ENCODE results near the gene CHL1. TPM values are rescaled to one million over a fixed set of nuclear protein-coding genes. Genes with fewer than 3 reads are reported as not detected.

CHL1 gene
- total RNA-seq, 1 donor from 2014 or later: not detected

- H3K4me3 Mint-ChIP-seq (ENCODE audit: low read depth): no peak overlapping the region
- H3K27me3 Mint-ChIP-seq (ENCODE audit: low read depth): no peaks in the 10 kb centered on the region
- no peak overlapping the region for H3K27ac Mint-ChIP-seq
- DNase-seq (ENCODE audit: low spot score): no peak
- intact Hi-C loops (cut with micrococcal nuclease): no loop called here
- H3K4me1 Mint-ChIP-seq (ENCODE audit: low read depth): no peaks in the 10 kb centered on the region
- peaks cover 12% of the 10 kb centered on the region for H3K9me3 Mint-ChIP-seq
- no peaks in the 10 kb centered on the region for H3K36me3 Mint-ChIP-seq (ENCODE audit: low read depth)
Measured at GRCh38 chr3:270688-271087, 74.1 kb downstream of the CHL1 start.

GRCh38 chr3:274927-275326 lies 78.4 kb downstream of the CHL1 start:
- Mint-ChIP-seq H3K4me3 (ENCODE audit: low read depth) (no peak overlapping the region), H3K9me3 (peaks cover 4% of the 10 kb centered on the region), H3K27me3 (ENCODE audit: low read depth) (no peaks in the 10 kb centered on the region), H3K4me1 (ENCODE audit: low read depth) (no peaks in the 10 kb centered on the region), H3K27ac (no peak overlapping the region), H3K36me3 (ENCODE audit: low read depth) (no peaks in the 10 kb centered on the region)
- no peak for DNase-seq (ENCODE audit: low spot score)
- intact Hi-C loops (cut with micrococcal nuclease): no loop called here

DNA sequence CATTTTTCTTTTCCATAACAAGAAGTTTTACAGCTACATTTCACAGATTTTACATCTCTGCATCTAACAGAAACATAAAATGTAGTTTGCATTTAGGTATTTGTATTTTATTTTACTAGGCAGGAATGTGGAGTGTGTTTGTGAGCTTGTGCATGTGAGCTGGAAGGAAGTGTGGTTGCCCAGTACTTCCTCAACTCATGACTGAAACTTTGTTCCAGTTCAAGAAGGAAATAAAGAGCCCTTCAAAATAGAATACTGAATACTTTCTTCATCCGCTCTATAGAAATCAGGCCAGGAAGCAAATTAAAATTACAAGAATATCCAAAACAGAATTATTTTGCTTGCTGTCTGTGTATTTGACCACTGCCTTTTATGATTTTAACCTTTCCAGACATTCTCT lies 81.3 kb downstream of the CHL1 start:
- Mint-ChIP-seq H3K9me3 (no peaks in the 10 kb centered on the region), H3K36me3 (ENCODE audit: low read depth) (no peaks in the 10 kb centered on the region), H3K27me3 (ENCODE audit: low read depth) (no peaks in the 10 kb centered on the region), H3K4me1 (ENCODE audit: low read depth) (no peaks in the 10 kb centered on the region), H3K27ac (no peak overlapping the region), H3K4me3 (ENCODE audit: low read depth) (no peak overlapping the region)
- intact Hi-C loops (cut with micrococcal nuclease): no loop called here
- DNase-seq (ENCODE audit: low spot score): no peak

DNA sequence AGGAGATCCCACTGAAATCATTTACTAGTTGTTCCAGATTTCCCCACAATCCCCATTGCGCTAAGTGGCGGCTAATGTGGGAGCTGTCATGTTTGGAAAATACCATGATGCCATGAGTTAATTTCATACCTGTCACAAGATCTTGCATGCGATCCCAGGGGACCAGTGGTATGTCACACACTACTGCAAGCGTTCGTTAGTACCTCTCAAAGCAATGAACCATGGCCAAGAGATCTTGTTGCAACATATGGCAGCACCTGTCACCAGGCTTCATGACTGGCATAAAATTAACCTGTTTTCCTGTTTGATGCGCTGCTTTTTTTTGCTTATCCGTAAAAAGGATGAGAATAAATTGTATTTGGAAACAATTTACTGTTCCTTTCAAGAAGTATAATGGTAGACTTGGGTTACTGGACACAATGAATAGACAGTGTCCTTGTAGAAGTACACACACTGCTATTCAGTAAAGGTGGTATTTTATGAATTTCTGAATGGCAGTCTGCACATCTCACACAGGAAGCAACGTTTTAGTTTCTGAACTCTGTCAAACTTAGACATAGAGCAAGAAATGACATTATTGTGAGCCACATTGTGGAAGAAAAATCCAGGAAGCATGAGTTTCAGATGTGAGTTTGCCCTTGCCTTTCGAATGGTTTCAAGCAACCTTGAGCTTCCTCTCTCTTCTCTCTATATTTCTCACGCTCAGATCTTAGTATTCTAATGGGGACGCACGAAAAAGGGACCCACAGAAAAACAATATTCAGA lies 81.9 kb downstream of the CHL1 start:
- Mint-ChIP-seq H3K27me3 (ENCODE audit: low read depth) (no peaks in the 10 kb centered on the region), H3K9me3 (no peaks in the 10 kb centered on the region), H3K36me3 (ENCODE audit: low read depth) (no peaks in the 10 kb centered on the region), H3K4me3 (ENCODE audit: low read depth) (no peak overlapping the region), H3K27ac (no peak overlapping the region), H3K4me1 (ENCODE audit: low read depth) (no peaks in the 10 kb centered on the region)
- intact Hi-C loops (cut with micrococcal nuclease): no loop called here
- no peak for DNase-seq (ENCODE audit: low spot score)

DNA sequence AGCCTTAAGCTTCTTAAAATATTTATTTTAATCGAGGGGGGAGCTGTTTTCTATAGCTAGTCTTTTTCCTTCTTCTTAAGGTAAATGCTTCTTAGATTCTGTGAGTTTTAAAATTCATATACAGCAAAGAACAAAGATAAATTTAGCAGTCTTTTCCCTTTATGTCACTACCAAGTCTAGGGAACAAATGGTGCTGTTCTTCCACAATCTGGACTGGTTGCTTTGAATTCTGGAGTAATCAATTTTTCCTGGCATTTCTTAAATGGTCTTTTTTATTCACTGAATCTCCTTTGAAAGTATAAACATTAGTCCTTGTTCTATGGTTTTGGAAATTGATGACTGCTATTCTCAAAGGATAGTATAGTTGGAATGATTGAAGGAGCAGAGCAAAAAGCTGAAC lies 82.8 kb downstream of the CHL1 start:
- no peaks in the 10 kb centered on the region for H3K36me3 Mint-ChIP-seq (ENCODE audit: low read depth)
- no peaks in the 10 kb centered on the region for H3K27me3 Mint-ChIP-seq (ENCODE audit: low read depth)
- H3K4me1 Mint-ChIP-seq (ENCODE audit: low read depth): no peaks in the 10 kb centered on the region
- H3K4me3 Mint-ChIP-seq (ENCODE audit: low read depth): no peak overlapping the region
- DNase-seq (ENCODE audit: low spot score): no peak
- intact Hi-C loops (cut with micrococcal nuclease): no loop called here
- peaks cover 6% of the 10 kb centered on the region for H3K9me3 Mint-ChIP-seq
- no peak overlapping the region for H3K27ac Mint-ChIP-seq

DNA sequence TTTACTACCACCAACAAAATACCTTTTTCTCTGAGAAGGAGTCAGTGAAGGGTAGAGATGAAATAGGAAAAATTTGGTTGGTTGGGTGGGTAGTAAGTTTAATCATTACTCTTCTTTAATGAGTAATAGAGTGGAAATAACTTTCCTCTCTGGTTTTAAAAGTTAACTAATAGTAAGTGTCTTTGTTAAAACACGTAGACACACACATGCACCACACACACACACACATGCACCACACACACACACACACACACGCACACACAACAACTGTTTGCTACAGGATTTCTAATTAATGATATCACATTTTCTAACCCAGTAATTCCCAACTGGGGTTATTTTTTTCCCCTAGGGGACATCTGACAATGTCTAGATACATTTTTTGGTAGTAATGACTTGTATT lies 84.1 kb downstream of the CHL1 start:
- Mint-ChIP-seq H3K27ac (no peak overlapping the region), H3K4me1 (ENCODE audit: low read depth) (no peaks in the 10 kb centered on the region), H3K36me3 (ENCODE audit: low read depth) (no peaks in the 10 kb centered on the region), H3K9me3 (peaks cover 8% of the 10 kb centered on the region), H3K27me3 (ENCODE audit: low read depth) (no peaks in the 10 kb centered on the region), H3K4me3 (ENCODE audit: low read depth) (no peak overlapping the region)
- DNase-seq (ENCODE audit: low spot score): no peak
- intact Hi-C loops (cut with micrococcal nuclease): no loop called here

- H3K27me3 Mint-ChIP-seq (ENCODE audit: low read depth): no peaks in the 10 kb centered on the region
- no peak overlapping the region for H3K27ac Mint-ChIP-seq
- intact Hi-C loops (cut with micrococcal nuclease): no loop called here
- H3K36me3 Mint-ChIP-seq (ENCODE audit: low read depth): no peaks in the 10 kb centered on the region
- DNase-seq (ENCODE audit: low spot score): no peak
- no peak overlapping the region for H3K4me3 Mint-ChIP-seq (ENCODE audit: low read depth)
- H3K9me3 Mint-ChIP-seq: peaks cover 8% of the 10 kb centered on the region
- H3K4me1 Mint-ChIP-seq (ENCODE audit: low read depth): no peaks in the 10 kb centered on the region
Measured at GRCh38 chr3:284322-284721, 87.8 kb downstream of the CHL1 start.

GRCh38 chr3:288417-288816 lies 91.9 kb downstream of the CHL1 start:
- Mint-ChIP-seq H3K4me3 (ENCODE audit: low read depth) (no peak overlapping the region), H3K4me1 (ENCODE audit: low read depth) (no peaks in the 10 kb centered on the region), H3K36me3 (ENCODE audit: low read depth) (no peaks in the 10 kb centered on the region), H3K27me3 (ENCODE audit: low read depth) (no peaks in the 10 kb centered on the region), H3K27ac (no peak overlapping the region), H3K9me3 (peaks cover 8% of the 10 kb centered on the region)
- intact Hi-C loops (cut with micrococcal nuclease): no loop called here
- no peak for DNase-seq (ENCODE audit: low spot score)

DNA sequence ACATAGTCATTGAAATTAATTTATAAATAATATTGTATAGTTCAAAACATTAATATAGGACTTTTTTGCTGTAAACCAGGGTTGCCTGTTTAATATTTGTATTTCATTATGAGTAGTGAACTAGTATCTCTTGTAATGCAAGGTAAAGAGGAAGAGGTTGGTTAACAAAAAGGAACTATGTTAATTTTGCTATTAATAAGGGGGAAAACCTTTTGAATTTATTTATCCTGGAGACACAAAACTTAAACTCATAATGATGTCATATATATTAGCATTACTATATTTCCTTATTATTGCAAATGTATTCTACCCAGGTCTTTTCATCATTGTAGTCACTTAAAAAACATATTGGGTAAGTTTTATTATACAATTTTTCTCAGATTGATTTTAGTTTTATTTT lies 94.5 kb downstream of the CHL1 start:
- intact Hi-C loops (cut with micrococcal nuclease): no loop called here
- no peak for DNase-seq (ENCODE audit: low spot score)
- Mint-ChIP-seq H3K4me3 (ENCODE audit: low read depth) (no peak overlapping the region), H3K27me3 (ENCODE audit: low read depth) (no peaks in the 10 kb centered on the region), H3K36me3 (ENCODE audit: low read depth) (no peaks in the 10 kb centered on the region), H3K9me3 (peaks cover 3% of the 10 kb centered on the region), H3K27ac (no peak overlapping the region), H3K4me1 (ENCODE audit: low read depth) (no peaks in the 10 kb centered on the region)

DNA sequence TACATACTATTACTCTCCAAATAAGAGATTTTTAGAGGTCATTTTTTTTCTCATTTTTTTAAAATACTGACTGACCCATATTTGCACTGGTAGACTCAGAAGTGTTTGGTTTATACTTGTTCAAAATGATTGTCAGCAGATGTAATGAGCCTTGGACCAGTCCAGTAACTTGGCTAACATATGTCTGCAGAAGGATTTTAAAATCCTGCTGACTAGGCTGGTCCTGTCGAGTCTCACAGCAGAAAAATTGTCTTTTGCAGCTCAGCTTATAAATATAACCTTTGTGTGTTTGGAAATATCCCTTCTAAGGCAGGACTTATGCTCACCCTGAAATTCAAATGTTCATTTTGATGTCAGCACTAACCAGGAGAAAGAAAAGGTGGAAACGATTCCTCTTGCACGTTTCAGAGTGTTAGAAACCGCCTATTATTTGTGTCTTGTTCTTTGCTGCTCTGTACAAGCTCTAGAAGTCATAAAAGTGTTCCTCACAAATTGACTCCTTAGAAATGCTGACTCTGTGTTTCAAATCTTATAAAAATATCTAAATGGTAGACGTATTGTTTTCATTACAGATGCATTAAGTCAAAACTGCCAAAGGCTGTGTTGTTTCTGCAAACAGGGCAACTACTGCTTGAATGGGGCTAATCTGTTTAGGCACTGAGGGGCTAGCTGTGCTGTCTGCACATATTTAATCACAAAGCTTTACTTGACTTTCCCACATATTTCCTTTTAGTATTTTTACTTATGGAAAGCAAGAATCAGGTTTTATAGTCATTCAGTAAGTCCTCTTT lies 95.3 kb downstream of the CHL1 start:
- intact Hi-C loops (cut with micrococcal nuclease): no loop called here
- Mint-ChIP-seq H3K4me1 (ENCODE audit: low read depth) (no peaks in the 10 kb centered on the region), H3K4me3 (ENCODE audit: low read depth) (no peak overlapping the region), H3K27me3 (ENCODE audit: low read depth) (no peaks in the 10 kb centered on the region), H3K36me3 (ENCODE audit: low read depth) (no peaks in the 10 kb centered on the region), H3K9me3 (peaks cover 3% of the 10 kb centered on the region), H3K27ac (no peak overlapping the region)
- no peak for DNase-seq (ENCODE audit: low spot score)

- no peaks in the 10 kb centered on the region for H3K4me1 Mint-ChIP-seq (ENCODE audit: low read depth)
- DNase-seq (ENCODE audit: low spot score): no peak
- H3K4me3 Mint-ChIP-seq (ENCODE audit: low read depth): no peak overlapping the region
- H3K9me3 Mint-ChIP-seq: peaks cover 3% of the 10 kb centered on the region
- no peaks in the 10 kb centered on the region for H3K27me3 Mint-ChIP-seq (ENCODE audit: low read depth)
- no peaks in the 10 kb centered on the region for H3K36me3 Mint-ChIP-seq (ENCODE audit: low read depth)
- intact Hi-C loops (cut with micrococcal nuclease): no loop called here
- H3K27ac Mint-ChIP-seq: no peak overlapping the region
Measured at GRCh38 chr3:294096-294495, 97.5 kb downstream of the CHL1 start.

DNA sequence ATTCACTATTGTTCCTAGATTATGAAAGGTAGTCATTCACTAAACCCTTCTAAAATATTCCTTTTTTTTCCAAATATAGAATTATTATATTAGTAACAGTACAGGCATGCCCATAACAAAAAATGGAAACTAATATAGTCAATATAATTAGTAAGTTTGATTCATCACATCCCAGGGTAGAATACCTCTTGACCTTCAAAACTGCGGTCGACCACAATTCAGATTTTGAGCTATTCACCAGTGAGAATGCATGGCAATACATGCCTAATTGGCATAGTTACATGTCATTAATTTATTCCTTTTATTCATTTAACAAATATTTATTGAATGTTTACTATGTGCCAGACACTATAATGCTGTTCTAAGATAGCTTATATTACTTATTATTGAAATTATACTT lies 98.0 kb downstream of the CHL1 start:
- Mint-ChIP-seq H3K4me1 (ENCODE audit: low read depth) (no peaks in the 10 kb centered on the region), H3K27me3 (ENCODE audit: low read depth) (no peaks in the 10 kb centered on the region), H3K4me3 (ENCODE audit: low read depth) (no peak overlapping the region), H3K27ac (no peak overlapping the region), H3K9me3 (peaks cover 3% of the 10 kb centered on the region), H3K36me3 (ENCODE audit: low read depth) (no peaks in the 10 kb centered on the region)
- intact Hi-C loops (cut with micrococcal nuclease): no loop called here
- no peak for DNase-seq (ENCODE audit: low spot score)

DNA sequence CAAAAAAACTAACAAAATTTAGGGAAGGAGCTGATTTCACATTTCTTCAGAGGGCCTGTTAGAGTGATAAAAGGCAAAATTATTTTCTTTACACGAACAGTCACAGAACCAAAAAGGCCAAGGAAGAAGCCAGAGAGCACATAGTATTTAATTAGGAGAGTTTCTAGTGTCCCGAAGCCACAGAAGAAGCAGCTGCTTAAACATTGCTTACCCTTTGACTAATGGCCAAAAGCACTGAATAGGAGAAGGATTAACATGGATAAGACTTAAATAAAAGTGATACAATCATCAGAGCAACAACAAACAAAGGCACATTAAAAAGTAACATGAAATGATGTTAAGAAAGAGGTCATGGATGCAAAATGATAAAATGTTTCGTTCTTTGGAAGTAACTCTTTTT lies 98.6 kb downstream of the CHL1 start:
- intact Hi-C loops (cut with micrococcal nuclease): no loop called here
- no peak overlapping the region for H3K4me3 Mint-ChIP-seq (ENCODE audit: low read depth)
- no peak overlapping the region for H3K27ac Mint-ChIP-seq
- DNase-seq (ENCODE audit: low spot score): no peak
- H3K9me3 Mint-ChIP-seq: peaks cover 3% of the 10 kb centered on the region
- no peaks in the 10 kb centered on the region for H3K4me1 Mint-ChIP-seq (ENCODE audit: low read depth)
- no peaks in the 10 kb centered on the region for H3K27me3 Mint-ChIP-seq (ENCODE audit: low read depth)
- H3K36me3 Mint-ChIP-seq (ENCODE audit: low read depth): no peaks in the 10 kb centered on the region

Measured in activated T-helper 2 cell treated with anti-CD3 and anti-CD28 coated beads, Interferon-gamma antibody, Interleukin-2, Interleukin-4, amounts not matched to agents 10 μg/mL and 5 μg/mL and 100 μg/mL, durations not matched to agents 14 hours and 24 hours and 36 hours (primary cell).